IMR-90 (cell line): Measurements from ENCODE around the gene RXYLT1. TPM values are rescaled to one million over a fixed set of nuclear protein-coding genes. Genes with fewer than 3 reads are reported as not detected.

Experiments
- ATAC-seq: fragments of 200-7000 bp; cut with Tn5 transposase; 2 replicates; pipeline ENCODE4 v1.9.1; 2020; ENCODE audit warnings: low read depth, mild to moderate bottlenecking, moderate library complexity
- BruUV-seq: library from RNA; stranded (reverse); fragments of 400-500 nt; replicated peaks from 2 replicates; lab custom pipeline; 2021; lab: Mats Ljungman, UMichigan
- CTCF ChIA-PET: fragments of 300-600 bp; formaldehyde crosslinking; extraction: SDS; loops from one replicate; lab custom pipeline; 2021; ENCODE audit warnings: antibody characterized with exemption; lab: Yijun Ruan, JAX
- POLR2A ChIA-PET: fragments of 300-600 bp; sonication (Branson Sonifier 250); formaldehyde crosslinking; loops from one replicate; lab custom pipeline; 2022; ENCODE audit warnings: antibody characterized with exemption; ENCODE audit not compliant: unreplicated experiment; lab: Charles Lee
- DNase-seq: peaks from one replicate; pipeline ENCODE4 v3.0.0; 2013
- H2AFZ ChIP-seq: replicated peaks from 2 replicates; pipeline ENCODE3; 2013; ENCODE audit warnings: low read length, mild to moderate bottlenecking; ENCODE audit not compliant: poor library complexity
- H2AK5ac ChIP-seq: 2 replicates; pipeline ENCODE4 v1.6.1; 2013; ENCODE audit warnings: low read depth, low read length, inconsistent platforms
- H2AK9ac ChIP-seq: replicated peaks from 2 replicates; pipeline ENCODE3; 2013; ENCODE audit warnings: mild to moderate bottlenecking, low read depth, low read length, moderate library complexity; ENCODE audit not compliant: poor library complexity
- H2BK120ac ChIP-seq: 2 replicates; pipeline ENCODE4 v1.6.1; 2013; ENCODE audit warnings: low read depth, low read length, inconsistent platforms
- H2BK15ac ChIP-seq: 3 replicates; pipeline ENCODE4 v1.6.1; 2013; ENCODE audit warnings: low read depth, low read length, inconsistent platforms
- H2BK20ac ChIP-seq: 2 replicates; pipeline ENCODE4 v1.6.1; 2013; ENCODE audit warnings: low read depth, mild to moderate bottlenecking, inconsistent platforms, low read length, moderate library complexity
- H2BK5ac ChIP-seq: 2 replicates; pipeline ENCODE4 v1.6.1; 2013; ENCODE audit warnings: mild to moderate bottlenecking, low read depth, low read length, inconsistent platforms; ENCODE audit not compliant: poor library complexity, severe bottlenecking
- H3K14ac ChIP-seq: replicated peaks from 2 replicates; pipeline ENCODE4 v1.6.1; 2013; ENCODE audit warnings: low read depth, low read length, inconsistent platforms
- H3K18ac ChIP-seq: 2 replicates; pipeline ENCODE4 v1.6.1; 2013; ENCODE audit warnings: low read depth, low read length, control low read depth
- H3K23ac ChIP-seq: 2 replicates; pipeline ENCODE4 v1.6.1; 2013; ENCODE audit warnings: low read depth, low read length, inconsistent platforms
- H3K27ac ChIP-seq: 2 replicates; pipeline ENCODE4 v1.5.1; 2013; ENCODE audit warnings: mild to moderate bottlenecking, control low read depth, low read length; ENCODE audit not compliant: insufficient read depth
- H3K27me3 ChIP-seq: 2 replicates; pipeline ENCODE4 v1.6.1; 2013; ENCODE audit warnings: low read length; ENCODE audit not compliant: control insufficient read depth, insufficient read depth
- H3K36me3 ChIP-seq: 2 replicates; pipeline ENCODE4 v1.6.1; 2013; ENCODE audit warnings: low read length, mixed read lengths; ENCODE audit not compliant: control insufficient read depth, insufficient read depth
- H3K4ac ChIP-seq: 2 replicates; pipeline ENCODE4 v1.6.1; 2013; ENCODE audit warnings: low read depth, low read length, inconsistent platforms
- H3K4me1 ChIP-seq: 2 replicates; pipeline ENCODE4 v1.6.1; 2013; ENCODE audit warnings: low read length, mixed read lengths; ENCODE audit not compliant: control insufficient read depth, insufficient read depth
- H3K4me2 ChIP-seq: 2 replicates; pipeline ENCODE4 v1.6.1; 2013; ENCODE audit warnings: low read depth, mild to moderate bottlenecking, control low read depth, low read length, moderate library complexity
- H3K4me3 ChIP-seq: 2 replicates; pipeline ENCODE4 v1.5.1; 2013; ENCODE audit warnings: low read depth, mild to moderate bottlenecking, control low read depth, low read length, moderate library complexity; ENCODE audit not compliant: insufficient read depth
- H3K56ac ChIP-seq: 2 replicates; pipeline ENCODE4 v1.6.1; 2013; ENCODE audit warnings: low read length, inconsistent platforms; ENCODE audit not compliant: insufficient read depth; ENCODE audit errors: extremely low read depth
- H3K79me1 ChIP-seq, 2 experiments: 2 replicates each; pipeline ENCODE4 v1.6.1; 2013; ENCODE audit warnings: low read length in 2 of 2, inconsistent platforms in 1 of 2, low read depth in 1 of 2
- H3K9ac ChIP-seq: 2 replicates; pipeline ENCODE4 v1.6.1; 2013; ENCODE audit warnings: low read depth, low read length, control low read depth
- H3K9me1 ChIP-seq: 2 replicates; pipeline ENCODE4 v1.6.1; 2013; ENCODE audit warnings: low read length, inconsistent platforms; ENCODE audit not compliant: insufficient read depth
- H3K9me3 ChIP-seq: 2 replicates; pipeline ENCODE4 v1.6.1; 2013; ENCODE audit warnings: low read length; ENCODE audit not compliant: control insufficient read depth, insufficient read depth
- H4K20me1 ChIP-seq: 2 replicates; pipeline ENCODE4 v1.6.1; 2013; ENCODE audit warnings: low read length, inconsistent platforms; ENCODE audit not compliant: insufficient read depth
- H4K5ac ChIP-seq: 2 replicates; pipeline ENCODE4 v1.6.1; 2013; ENCODE audit warnings: mild to moderate bottlenecking, low read depth, low read length, control low read depth
- H4K8ac ChIP-seq, 2 experiments: 2 replicates each; pipeline ENCODE4 v1.6.1; 2013; ENCODE audit warnings: low read depth in 2 of 2, low read length in 2 of 2, control low read depth in 1 of 2, inconsistent platforms in 1 of 2
- H4K91ac ChIP-seq: 2 replicates; pipeline ENCODE4 v1.6.1; 2013; ENCODE audit warnings: low read depth, low read length, inconsistent platforms; ENCODE audit not compliant: insufficient read depth
- MAFK ChIP-seq: IDR thresholded peaks from 2 replicates; pipeline ENCODE4 v1.6.1; 2012; ENCODE audit warnings: low read depth, low read length, improper control_type of control experiment
- MXI1 ChIP-seq: IDR thresholded peaks from 2 replicates; pipeline ENCODE4 v1.6.1; 2012; ENCODE audit warnings: low read depth, mild to moderate bottlenecking, low read length, moderate library complexity, borderline replicate concordance
- WGBS, 2 experiments: methylation state at CpG; one replicate each; pipeline versions ENCODE4 v1.1.5 to v1.1.7; 2013; ENCODE audit warnings: missing lambda C conversion rate in 2 of 2; ENCODE audit not compliant: insufficient read length in 1 of 2; ENCODE audit errors: extremely low coverage in 2 of 2; 5-methylcytosine and 5-hydroxymethylcytosine counted together
- dilution Hi-C: fragments of 300-500 bp; cut with HindIII; formaldehyde crosslinking; loops from one replicate; pipeline ENCODE4 v1.14.3; 2018; ENCODE audit warnings: low sequenced_read_pairs; ENCODE audit not compliant: unreplicated experiment
- in situ Hi-C: fragments of 300-500 bp; cut with MboI; formaldehyde crosslinking; loops from 3 replicates; pipeline ENCODE4 v1.14.3; 2019; ENCODE audit warnings: low sequenced_read_pairs, inconsistent platforms, mixed read lengths
- intact Hi-C: fragments of 100-400 bp; cut with micrococcal nuclease; formaldehyde crosslinking; loops from 2 replicates; pipeline ENCODE4 v1.10.0; 2022
- polyA plus RNA-seq, 3 experiments: library from polyadenylated mRNA; depleted of rRNA; stranded (reverse); fragments of >200 nt; gene quantifications; 2 replicates each; pipeline ENCODE4 v1.2.3, GENCODE V29; 2012; ENCODE audit warnings: low replicate concordance in 1 of 3
- total RNA-seq: library from RNA; depleted of rRNA; stranded (reverse); fragments of >200 nt; gene quantifications from 2 replicates; pipeline ENCODE4 v1.2.3, GENCODE V29; 2012
- TF ChIP-seq, protein P1 (sequence below): conservative IDR thresholded peaks from 2 replicates; pipeline ENCODE4 v1.5.1; 2012; ENCODE audit warnings: mild to moderate bottlenecking, low read depth, low read length, improper control_type of control experiment

Gene RXYLT1
- total and polyA plus RNA-seq, 2 of the 4 experiments (the other 2 are of a cell fraction): 9.0 to 9.5 TPM

DNA sequence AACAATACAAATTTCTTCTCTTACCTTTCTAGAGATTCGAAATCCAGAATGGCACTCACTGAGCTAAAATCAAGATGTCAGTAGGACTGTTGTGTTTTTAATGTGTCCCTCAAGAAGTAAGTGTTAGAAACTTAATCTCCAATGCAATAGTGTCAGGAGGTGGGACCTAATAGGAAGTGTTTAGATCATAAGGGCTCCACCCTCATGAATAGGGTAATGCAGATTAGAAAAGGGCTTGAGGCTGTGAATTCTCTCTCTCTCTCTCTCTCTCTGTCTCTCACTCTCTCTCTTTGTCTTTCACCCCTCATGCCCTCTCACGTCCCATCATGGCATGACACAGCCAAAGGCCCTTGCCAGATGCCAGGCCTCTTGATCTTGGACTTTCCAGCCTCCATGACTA is 49.2 kb downstream of the RXYLT1 start:
- H3K4me2 ChIP-seq: no peak overlapping the region
- H2AK5ac ChIP-seq: no peak overlapping the region
- TF ChIP-seq MAFK (no peak), MXI1 (no peak)
- TF ChIP-seq, protein P1, sequence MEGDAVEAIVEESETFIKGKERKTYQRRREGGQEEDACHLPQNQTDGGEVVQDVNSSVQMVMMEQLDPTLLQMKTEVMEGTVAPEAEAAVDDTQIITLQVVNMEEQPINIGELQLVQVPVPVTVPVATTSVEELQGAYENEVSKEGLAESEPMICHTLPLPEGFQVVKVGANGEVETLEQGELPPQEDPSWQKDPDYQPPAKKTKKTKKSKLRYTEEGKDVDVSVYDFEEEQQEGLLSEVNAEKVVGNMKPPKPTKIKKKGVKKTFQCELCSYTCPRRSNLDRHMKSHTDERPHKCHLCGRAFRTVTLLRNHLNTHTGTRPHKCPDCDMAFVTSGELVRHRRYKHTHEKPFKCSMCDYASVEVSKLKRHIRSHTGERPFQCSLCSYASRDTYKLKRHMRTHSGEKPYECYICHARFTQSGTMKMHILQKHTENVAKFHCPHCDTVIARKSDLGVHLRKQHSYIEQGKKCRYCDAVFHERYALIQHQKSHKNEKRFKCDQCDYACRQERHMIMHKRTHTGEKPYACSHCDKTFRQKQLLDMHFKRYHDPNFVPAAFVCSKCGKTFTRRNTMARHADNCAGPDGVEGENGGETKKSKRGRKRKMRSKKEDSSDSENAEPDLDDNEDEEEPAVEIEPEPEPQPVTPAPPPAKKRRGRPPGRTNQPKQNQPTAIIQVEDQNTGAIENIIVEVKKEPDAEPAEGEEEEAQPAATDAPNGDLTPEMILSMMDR: no peak
- H4K8ac ChIP-seq: no peak overlapping the region
- no peak overlapping the region for H3K27ac ChIP-seq
- H3K36me3 ChIP-seq: no peaks in the 10 kb centered on the region
- no peak overlapping the region for H2AK9ac ChIP-seq
- no peak overlapping the region for H3K9ac ChIP-seq
- no peak overlapping the region for H2BK15ac ChIP-seq
- H3K23ac ChIP-seq: no peak overlapping the region
- in situ Hi-C loops (loop anchor here (5.0 kb wide), 1 partner anchor 568 kb away; no protein-coding TSS in a partner anchor), intact Hi-C loops (loop anchor here (5.0 kb wide), 1 partner anchor 578 kb away; no protein-coding TSS in a partner anchor), dilution Hi-C loops (loop anchor here (25.0 kb wide), 1 partner anchor 433 kb away; no protein-coding TSS in a partner anchor)
- ATAC-seq (no peak), DNase-seq (no peak)
- no peak overlapping the region for H3K4ac ChIP-seq
- no peak overlapping the region for H2BK20ac ChIP-seq
- H4K5ac ChIP-seq: no peak overlapping the region
- no peaks in the 10 kb centered on the region for H3K9me1 ChIP-seq
- no TSS peak for BruUV-seq
- H3K56ac ChIP-seq: no peak overlapping the region
- CTCF ChIA-PET: interaction anchor here (0.8 kb wide), 1 partner anchor 582 kb away, joined by 3 read pairs; no protein-coding TSS in a partner anchor
- H3K4me3 ChIP-seq: no peak overlapping the region
- H3K79me1 ChIP-seq: no peaks in the 10 kb centered on the region
- no peaks in the 10 kb centered on the region for H3K27me3 ChIP-seq
- POLR2A ChIA-PET: no interaction called here
- no peak overlapping the region for H3K18ac ChIP-seq
- H2BK5ac ChIP-seq: no peak overlapping the region
- H3K9me3 ChIP-seq: no peaks in the 10 kb centered on the region; the same call in 1 of the 2 replicates
- WGBS, 2 experiments: no CpG with 5 or more reads among the region's 2 CpGs
- H4K91ac ChIP-seq: no peak overlapping the region
- H4K20me1 ChIP-seq: no peaks in the 10 kb centered on the region
- H3K14ac ChIP-seq: no peak overlapping the region
- H2AFZ ChIP-seq: no peak overlapping the region
- H3K4me1 ChIP-seq: no peaks in the 10 kb centered on the region
- H2BK120ac ChIP-seq: no peak overlapping the region
